HEK293 (cell line): ENCODE results near the gene TRAF7.

ENCODE experiments used
- CTCF ChIA-PET: fragments of 350-600 bp; formaldehyde crosslinking; extraction: SDS; loops from one replicate; lab custom pipeline; 2021; ENCODE audit warnings: antibody characterized with exemption; lab: Yijun Ruan, JAX
- POLR2A ChIA-PET: fragments of 300-600 bp; formaldehyde crosslinking; extraction: SDS; loops from one replicate; lab custom pipeline; 2020; ENCODE audit warnings: antibody characterized with exemption, inconsistent platforms; lab: Yijun Ruan, JAX
- H3K27ac ChIP-seq: fragments of 200-500 bp; sonication (Bioruptor generic); 2 replicates; pipeline ENCODE4 v1.5.1; 2014; ENCODE audit warnings: low read depth, low read length, control low read depth, inconsistent platforms; ENCODE audit errors: extremely low read depth
- H3K36me3 ChIP-seq, 2 experiments: fragments of 200-500 bp in 1 of 2; sonication (Bioruptor generic) in 1 of 2; 1 replicate in 1 of 2; 2 replicates in 1 of 2; pipeline ENCODE4 v1.5.1; 2014 to 2017; ENCODE audit warnings: inconsistent platforms in 2 of 2, low read length in 2 of 2; ENCODE audit not compliant: control insufficient read depth in 2 of 2, insufficient read depth in 1 of 2
- H3K4me1 ChIP-seq: fragments of 200-500 bp; sonication (Bioruptor generic); 2 replicates; pipeline ENCODE4 v1.5.1; 2014; ENCODE audit warnings: mild to moderate bottlenecking, low read length, inconsistent platforms; ENCODE audit not compliant: control insufficient read depth, insufficient read depth
- H3K4me3 ChIP-seq: 2 replicates; pipeline ENCODE4 v1.5.1; 2011; ENCODE audit warnings: low read depth, mild to moderate bottlenecking, control low read depth, low read length, moderate library complexity
- H3K9me3 ChIP-seq: fragments of 200-500 bp; sonication (Bioruptor generic); 2 replicates; pipeline ENCODE4 v1.5.1; 2014; ENCODE audit warnings: low read depth, low read length, inconsistent platforms; ENCODE audit not compliant: control insufficient read depth, insufficient read depth
- CTCF ChIP-seq: fragments of 450-650 bp; formaldehyde crosslinking; IDR thresholded peaks from 2 replicates; pipeline ENCODE4 v1.5.1; 2016; ENCODE audit warnings: missing biosample characterization, missing genetic modification characterization
- PATZ1 ChIP-seq: fragments of 450-650 bp; formaldehyde crosslinking; IDR thresholded peaks from 2 replicates; pipeline ENCODE4 v1.5.1; 2016; ENCODE audit warnings: missing biosample characterization, missing genetic modification characterization
- PRDM1 ChIP-seq: fragments of 450-650 bp; formaldehyde crosslinking; IDR thresholded peaks from 2 replicates; pipeline ENCODE4; 2016; ENCODE audit warnings: missing biosample characterization, missing genetic modification characterization
- SP3 ChIP-seq: fragments of 450-650 bp; formaldehyde crosslinking; IDR thresholded peaks from 2 replicates; pipeline ENCODE4 v1.5.1; 2016; ENCODE audit warnings: missing biosample characterization, missing genetic modification characterization
- WT1 ChIP-seq: fragments of 450-650 bp; formaldehyde crosslinking; IDR thresholded peaks from 2 replicates; pipeline ENCODE4 v1.5.1; 2016; ENCODE audit warnings: missing biosample characterization, missing genetic modification characterization
- YY1 ChIP-seq: fragments of 450-650 bp; formaldehyde crosslinking; IDR thresholded peaks from 2 replicates; pipeline ENCODE4 v1.5.1; 2018; ENCODE audit warnings: missing biosample characterization, missing genetic modification characterization
- ZBTB48 ChIP-seq: fragments of 450-650 bp; formaldehyde crosslinking; IDR thresholded peaks from 2 replicates; pipeline ENCODE4 v1.5.1; 2016; ENCODE audit warnings: missing biosample characterization, missing genetic modification characterization
- ZNF26 ChIP-seq: fragments of 450-650 bp; formaldehyde crosslinking; IDR thresholded peaks from 2 replicates; pipeline ENCODE4 v1.5.1; 2016; ENCODE audit warnings: missing biosample characterization, missing genetic modification characterization
- ZNF423 ChIP-seq: fragments of 450-650 bp; formaldehyde crosslinking; IDR thresholded peaks from 2 replicates; pipeline ENCODE4 v1.5.1; 2016; ENCODE audit warnings: missing biosample characterization, missing genetic modification characterization
- ZNF514 ChIP-seq: fragments of 450-650 bp; formaldehyde crosslinking; IDR thresholded peaks from 2 replicates; pipeline ENCODE4 v1.5.1; 2016; ENCODE audit warnings: missing biosample characterization, missing genetic modification characterization
- ZNF558 ChIP-seq: fragments of 450-650 bp; formaldehyde crosslinking; IDR thresholded peaks from 2 replicates; pipeline ENCODE4 v1.5.1; 2016; ENCODE audit warnings: missing biosample characterization, missing genetic modification characterization
- ZNF623 ChIP-seq: fragments of 450-650 bp; formaldehyde crosslinking; IDR thresholded peaks from 2 replicates; pipeline ENCODE4 v1.5.1; 2016; ENCODE audit warnings: missing biosample characterization, missing genetic modification characterization
- ZNF664 ChIP-seq: fragments of 450-650 bp; formaldehyde crosslinking; IDR thresholded peaks from 2 replicates; pipeline ENCODE4 v1.5.1; 2016; ENCODE audit warnings: missing biosample characterization, missing genetic modification characterization
- TF ChIP-seq, protein P1 (sequence below): fragments of 450-650 bp; formaldehyde crosslinking; IDR thresholded peaks from 2 replicates; pipeline ENCODE4 v1.5.0; 2017; ENCODE audit warnings: missing biosample characterization, missing genetic modification characterization, borderline replicate concordance

The TRAF7 gene

GRCh38 chr16:2198283-2198682 is 42.7 kb downstream of the TRAF7 start:
- CTCF ChIA-PET = interaction anchor here (0.7 to 0.8 kb wide), 2 partner anchors 241 to 303 kb away, joined by 3 read pairs; no protein-coding TSS in a partner anchor
- Histone ChIP-seq H3K36me3 (no peaks in the 10 kb centered on the region), H3K27ac (no peak overlapping the region), H3K4me1 (peaks cover 9% of the 10 kb centered on the region; the same call in 1 of the 2 replicates), H3K9me3 (no peaks in the 10 kb centered on the region), H3K4me3 (no peak overlapping the region)
- no peak for TF ChIP-seq YY1 (tag by site-specific recombination)
- no peak for TF ChIP-seq ZNF26 (tag by site-specific recombination)
- TF ChIP-seq ZNF423 (tag by site-specific recombination) = no peak
- no peak for TF ChIP-seq SP3 (tag by site-specific recombination)
- no peak for TF ChIP-seq WT1 (tag by site-specific recombination)
- TF ChIP-seq PRDM1 = no peak
- TF ChIP-seq ZNF664 (tag by site-specific recombination) = peak; percentile 94
- TF ChIP-seq, protein P1, sequence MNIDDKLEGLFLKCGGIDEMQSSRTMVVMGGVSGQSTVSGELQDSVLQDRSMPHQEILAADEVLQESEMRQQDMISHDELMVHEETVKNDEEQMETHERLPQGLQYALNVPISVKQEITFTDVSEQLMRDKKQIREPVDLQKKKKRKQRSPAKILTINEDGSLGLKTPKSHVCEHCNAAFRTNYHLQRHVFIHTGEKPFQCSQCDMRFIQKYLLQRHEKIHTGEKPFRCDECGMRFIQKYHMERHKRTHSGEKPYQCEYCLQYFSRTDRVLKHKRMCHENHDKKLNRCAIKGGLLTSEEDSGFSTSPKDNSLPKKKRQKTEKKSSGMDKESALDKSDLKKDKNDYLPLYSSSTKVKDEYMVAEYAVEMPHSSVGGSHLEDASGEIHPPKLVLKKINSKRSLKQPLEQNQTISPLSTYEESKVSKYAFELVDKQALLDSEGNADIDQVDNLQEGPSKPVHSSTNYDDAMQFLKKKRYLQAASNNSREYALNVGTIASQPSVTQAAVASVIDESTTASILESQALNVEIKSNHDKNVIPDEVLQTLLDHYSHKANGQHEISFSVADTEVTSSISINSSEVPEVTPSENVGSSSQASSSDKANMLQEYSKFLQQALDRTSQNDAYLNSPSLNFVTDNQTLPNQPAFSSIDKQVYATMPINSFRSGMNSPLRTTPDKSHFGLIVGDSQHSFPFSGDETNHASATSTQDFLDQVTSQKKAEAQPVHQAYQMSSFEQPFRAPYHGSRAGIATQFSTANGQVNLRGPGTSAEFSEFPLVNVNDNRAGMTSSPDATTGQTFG (tag by site-specific recombination) = no peak
- POLR2A ChIA-PET = no interaction called here

GRCh38 chr16:2199095-2199494 is 43.5 kb downstream of the TRAF7 start:
- no peaks in the 10 kb centered on the region for H3K36me3 ChIP-seq
- peaks cover 9% of the 10 kb centered on the region; the same call in 1 of the 2 replicates for H3K4me1 ChIP-seq
- no peak for TF ChIP-seq PATZ1 (tag by site-specific recombination)
- no peak for TF ChIP-seq CTCF
- TF ChIP-seq ZNF623 (tag by site-specific recombination) = no peak
- no peak for TF ChIP-seq ZNF514 (tag by site-specific recombination)
- no peak for TF ChIP-seq ZBTB48 (tag by site-specific recombination)
- no peak for TF ChIP-seq ZNF558 (tag by site-specific recombination)
- ChIA-PET CTCF (no interaction called here), POLR2A (interaction anchor here (0.9 to 1.5 kb wide), 2 partner anchors 9 to 16 kb away, joined by 4 read pairs; no protein-coding TSS in a partner anchor)
- H3K9me3 ChIP-seq = no peaks in the 10 kb centered on the region
- H3K27ac ChIP-seq = no peak overlapping the region
- no peak overlapping the region for H3K4me3 ChIP-seq
